MM.1S (cell line): ENCODE data around the gene P4HTM.

ENCODE experiments used
- DNase-seq: peaks from one replicate; pipeline ENCODE4 v3.0.0-alpha.2; 2015
- H2AFZ ChIP-seq: fragments of 300-600 bp; sonication (generic); 2 replicates; pipeline ENCODE4 v1.6.0; 2016; ENCODE audit warnings: antibody characterized with exemption, low read length
- H3F3A ChIP-seq: fragments of 300-600 bp; sonication (generic); 2 replicates; pipeline ENCODE4 v1.6.1; 2016; ENCODE audit warnings: mild to moderate bottlenecking, antibody characterized with exemption, low read length, moderate library complexity, mixed read lengths; ENCODE audit not compliant: insufficient read depth
- H3K27ac ChIP-seq: fragments of 300-600 bp; sonication (generic); 2 replicates; pipeline ENCODE4 v1.5.1; 2016; ENCODE audit warnings: mild to moderate bottlenecking, low read length
- H3K27me3 ChIP-seq: fragments of 300-600 bp; sonication (generic); replicated peaks from 2 replicates; pipeline ENCODE4 v1.6.0; 2016; ENCODE audit warnings: low read length; ENCODE audit not compliant: insufficient read depth
- H3K36me3 ChIP-seq: fragments of 300-600 bp; sonication (generic); replicated peaks from 2 replicates; pipeline ENCODE4 v1.6.1; 2016; ENCODE audit warnings: mild to moderate bottlenecking, low read length, mixed read lengths; ENCODE audit not compliant: insufficient read depth
- H3K4me1 ChIP-seq: fragments of 300-600 bp; sonication (generic); 2 replicates; pipeline ENCODE4 v1.6.1; 2016; ENCODE audit warnings: low read length, mixed read lengths
- H3K4me2 ChIP-seq: fragments of 300-600 bp; sonication (generic); 2 replicates; pipeline ENCODE4 v1.6.0; 2016; ENCODE audit warnings: low read depth, low read length
- H3K4me3 ChIP-seq: fragments of 300-600 bp; sonication (generic); 2 replicates; pipeline ENCODE4 v1.5.1; 2016; ENCODE audit warnings: low read length, mixed read lengths
- H3K79me2 ChIP-seq: fragments of 300-600 bp; sonication (generic); 2 replicates; pipeline ENCODE4 v1.6.1; 2016; ENCODE audit warnings: mixed run types, low read length, mixed read lengths
- H3K9ac ChIP-seq: fragments of 300-600 bp; sonication (generic); 2 replicates; pipeline ENCODE4 v1.6.1; 2016; ENCODE audit warnings: low read length, mixed read lengths
- H3K9me2 ChIP-seq: fragments of 300-600 bp; sonication (generic); replicated peaks from 2 replicates; pipeline ENCODE4 v1.6.1; 2016; ENCODE audit warnings: mild to moderate bottlenecking, low read length, mixed read lengths; ENCODE audit not compliant: insufficient read depth
- H3K9me3 ChIP-seq: fragments of 300-600 bp; sonication (generic); replicated peaks from 2 replicates; pipeline ENCODE4 v1.6.1; 2016; ENCODE audit warnings: mild to moderate bottlenecking, low read length, mixed read lengths; ENCODE audit not compliant: insufficient read depth
- H4K20me1 ChIP-seq: fragments of 300-600 bp; sonication (generic); 2 replicates; pipeline ENCODE4 v1.6.1; 2016; ENCODE audit warnings: mild to moderate bottlenecking, low read length, moderate library complexity, mixed read lengths; ENCODE audit not compliant: insufficient read depth
- CTCF ChIP-seq: fragments of 300-600 bp; sonication (generic); IDR thresholded peaks from 2 replicates; pipeline ENCODE4 v1.5.1; 2016; ENCODE audit warnings: antibody characterized with exemption, low read length, mixed read lengths
- EZH2 ChIP-seq: fragments of 300-600 bp; sonication (generic); optimal IDR thresholded peaks from 2 replicates; pipeline ENCODE3; 2017; ENCODE audit warnings: low read depth, mild to moderate bottlenecking, antibody characterized with exemption, low read length, mixed read lengths
- EZH2phosphoT487 ChIP-seq: fragments of 300-600 bp; sonication (generic); IDR thresholded peaks from 2 replicates; pipeline ENCODE4 v1.6.1; 2018; ENCODE audit warnings: antibody characterized with exemption, low read length

Gene P4HTM

GRCh38 chr3:49021813-49022687 lies 32.0 kb downstream of the P4HTM start, which contains the start of gene NDUFAF3:
NDUFAF3 (plus strand) TSS chr3:49022121; CDS start chr3:49022145, 24 bp downstream.
- Histone ChIP-seq H3K4me1 (peaks cover 51% of the 10 kb centered on the region), H3F3A (peaks cover 79% of the 10 kb centered on the region), H3K27me3 (no peaks in the 10 kb centered on the region), H3K4me2 (peak within 1 kb of the TSS; percentile 95), H2AFZ (peak within 1 kb of the TSS; percentile 80), H3K9me2 (no peaks in the 10 kb centered on the region), H3K36me3 (peaks cover 9% of the 10 kb centered on the region; the same call in 1 of the 2 replicates), H4K20me1 (no peaks in the 10 kb centered on the region), H3K27ac (peak within 1 kb of the TSS; percentile 99), H3K4me3 (peak within 1 kb of the TSS; percentile 93), H3K79me2 (peaks cover 67% of the 10 kb centered on the region), H3K9ac (peak within 1 kb of the TSS; percentile 97), H3K9me3 (no peaks in the 10 kb centered on the region)
- TF ChIP-seq CTCF (peak; percentile 90), EZH2phosphoT487 (no peak), EZH2 (no peak)
- peak; percentile 96 for DNase-seq

- no peaks in the 10 kb centered on the region for H3K27me3 ChIP-seq
- peak overlapping the region; percentile 97 for H3K9ac ChIP-seq
- H2AFZ ChIP-seq, result no peak overlapping the region
- peak overlapping the region; percentile 93 for H3K4me3 ChIP-seq
- peaks cover 79% of the 10 kb centered on the region for H3F3A ChIP-seq
- peaks cover 74% of the 10 kb centered on the region for H3K79me2 ChIP-seq
- peaks cover 9% of the 10 kb centered on the region; the same call in 1 of the 2 replicates for H3K36me3 ChIP-seq
- peak overlapping the region; percentile 99 for H3K27ac ChIP-seq
- no peaks in the 10 kb centered on the region for H3K9me2 ChIP-seq
- H4K20me1 ChIP-seq, result no peaks in the 10 kb centered on the region
- peak overlapping the region; percentile 95 for H3K4me2 ChIP-seq
- peaks cover 53% of the 10 kb centered on the region for H3K4me1 ChIP-seq
- H3K9me3 ChIP-seq, result no peaks in the 10 kb centered on the region
- peak; percentile 42 for DNase-seq
- no peak for TF ChIP-seq EZH2
- TF ChIP-seq EZH2phosphoT487, result no peak
- no peak for TF ChIP-seq CTCF
Measured at GRCh38 chr3:49022688-49023171, 32.7 kb downstream of the P4HTM start.

- Histone ChIP-seq H3K4me1 (peaks cover 59% of the 10 kb centered on the region), H3K79me2 (peaks cover 84% of the 10 kb centered on the region), H3K36me3 (peaks cover 9% of the 10 kb centered on the region; the same call in 1 of the 2 replicates)
Measured at GRCh38 chr3:49023775-49024174, 33.7 kb downstream of the P4HTM start.

More at GRCh38 chr3:49023775-49024174, 33.7 kb downstream of the P4HTM start:
- TF ChIP-seq EZH2phosphoT487 (no peak), EZH2 (no peak)
- H3K9me3 ChIP-seq, result no peaks in the 10 kb centered on the region
- no peaks in the 10 kb centered on the region for H3K9me2 ChIP-seq
- H3K27me3 ChIP-seq, result no peaks in the 10 kb centered on the region
- no peak overlapping the region for H2AFZ ChIP-seq
- no peaks in the 10 kb centered on the region for H4K20me1 ChIP-seq
- 0 out of 2 replicates have a peak overlapping the region, but pooled peaks have one; percentile 1 for H3K9ac ChIP-seq
- peaks cover 78% of the 10 kb centered on the region for H3F3A ChIP-seq
- H3K4me3 ChIP-seq, result no peak overlapping the region
- no peak overlapping the region for H3K4me2 ChIP-seq
- no peak for DNase-seq
- H3K27ac ChIP-seq, result no peak overlapping the region
